ENCODE measurements around the gene NELFB. TPM values are rescaled to one million over a fixed set of nuclear protein-coding genes. Genes with fewer than 3 reads are reported as not detected.

NELFB gene
- total and polyA plus RNA-seq, 2 of the 4 experiments (the other 2 are of a cell fraction) = 36.9 to 66.0 TPM

GRCh38 chr9:137264067-137264466 is 8.9 kb downstream of the NELFB start:
- H4K20me1 ChIP-seq (ENCODE audit: insufficient read depth, low read length) = peaks cover 15% of the 10 kb centered on the region
- no peak overlapping the region for H2AFZ ChIP-seq (replicated peaks; ENCODE audit: low read length, poor library complexity)
- no TSS peak for BruUV-seq (replicated peaks)
- H2BK5ac ChIP-seq (ENCODE audit: low read depth, low read length, poor library complexity, severe bottlenecking) = no peak overlapping the region
- no peak overlapping the region for H4K91ac ChIP-seq (ENCODE audit: insufficient read depth, low read depth, low read length)
- H3K4me2 ChIP-seq (ENCODE audit: low read depth, low read length) = no peak overlapping the region
- H3K23ac ChIP-seq (ENCODE audit: low read depth, low read length) = no peak overlapping the region
- H4K5ac ChIP-seq (ENCODE audit: low read depth, low read length) = no peak overlapping the region
- H3K14ac ChIP-seq (replicated peaks; ENCODE audit: low read depth, low read length) = no peak overlapping the region
- H3K9ac ChIP-seq (ENCODE audit: low read depth, low read length) = no peak overlapping the region
- H2BK20ac ChIP-seq (ENCODE audit: low read depth, low read length) = no peak overlapping the region
- no peak overlapping the region for H3K18ac ChIP-seq (ENCODE audit: low read depth, low read length)
- CTCF ChIA-PET = no interaction called here
- no peak for DNase-seq
- WGBS, 2 experiments (ENCODE audit: extremely low coverage in 2 of 2, insufficient read length in 1 of 2) = 97% methylated on average over 14 of the region's 22 CpGs; no CpG with 5 or more reads in 1 of the 2 experiments
- H2BK120ac ChIP-seq (ENCODE audit: low read depth, low read length) = no peak overlapping the region
- no peak overlapping the region for H4K8ac ChIP-seq (ENCODE audit: low read depth in 2 of 2, low read length in 2 of 2)
- intact Hi-C loops (cut with micrococcal nuclease) = no loop called here
- H3K79me1 ChIP-seq (ENCODE audit: low read depth in 1 of 2, low read length in 2 of 2) = peaks cover 10 to 41% of the 10 kb centered on the region in 2 experiments
- dilution Hi-C loops (cut with HindIII; ENCODE audit: low sequenced_read_pairs, unreplicated experiment) = no loop called here
- TF ChIP-seq, protein P1, sequence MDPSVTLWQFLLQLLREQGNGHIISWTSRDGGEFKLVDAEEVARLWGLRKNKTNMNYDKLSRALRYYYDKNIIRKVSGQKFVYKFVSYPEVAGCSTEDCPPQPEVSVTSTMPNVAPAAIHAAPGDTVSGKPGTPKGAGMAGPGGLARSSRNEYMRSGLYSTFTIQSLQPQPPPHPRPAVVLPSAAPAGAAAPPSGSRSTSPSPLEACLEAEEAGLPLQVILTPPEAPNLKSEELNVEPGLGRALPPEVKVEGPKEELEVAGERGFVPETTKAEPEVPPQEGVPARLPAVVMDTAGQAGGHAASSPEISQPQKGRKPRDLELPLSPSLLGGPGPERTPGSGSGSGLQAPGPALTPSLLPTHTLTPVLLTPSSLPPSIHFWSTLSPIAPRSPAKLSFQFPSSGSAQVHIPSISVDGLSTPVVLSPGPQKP (IDR thresholded peaks at IDR 0.05; ENCODE audit: borderline replicate concordance, low read depth, low read length) = no peak
- TF ChIP-seq NFE2L2 (IDR thresholded peaks at IDR 0.05; ENCODE audit: low read depth, low read length) = no peak
- no peak for TF ChIP-seq RCOR1 (IDR thresholded peaks at IDR 0.05; ENCODE audit: insufficient replicate concordance, low read length)
- no peak for TF ChIP-seq RFX5 (IDR thresholded peaks at IDR 0.05; ENCODE audit: low read depth, low read length)
- TF ChIP-seq POLR2A (IDR thresholded peaks at IDR 0.05; ENCODE audit: low read depth, low read length) = no peak
- TF ChIP-seq CHD1 (IDR thresholded peaks at IDR 0.05; ENCODE audit: low read depth, low read length) = no peak
- no peak for TF ChIP-seq USF2 (IDR thresholded peaks at IDR 0.05; ENCODE audit: low read depth, low read length)
- TF ChIP-seq CEBPB (IDR thresholded peaks at IDR 0.05; ENCODE audit: low read depth, low read length) = no peak
- TF ChIP-seq MAZ (IDR thresholded peaks at IDR 0.05; ENCODE audit: borderline replicate concordance, low read depth, low read length) = no peak
- no peak overlapping the region for H3K4me3 ChIP-seq (ENCODE audit: insufficient read depth, low read depth, low read length)
- H3K4ac ChIP-seq (ENCODE audit: low read depth, low read length) = no peak overlapping the region
- no peak overlapping the region for H3K27ac ChIP-seq (ENCODE audit: insufficient read depth, low read length)
- peaks cover 7% of the 10 kb centered on the region for H3K4me1 ChIP-seq (ENCODE audit: control insufficient read depth, insufficient read depth, low read length)
- H2BK15ac ChIP-seq (ENCODE audit: low read depth, low read length) = no peak overlapping the region
- no peak overlapping the region for H2AK9ac ChIP-seq (replicated peaks; ENCODE audit: low read depth, low read length, poor library complexity)
- H3K27me3 ChIP-seq (ENCODE audit: control insufficient read depth, insufficient read depth, low read length) = no peaks in the 10 kb centered on the region
- POLR2A ChIA-PET (ENCODE audit: unreplicated experiment) = no interaction called here
- no peaks in the 10 kb centered on the region for H3K9me3 ChIP-seq (ENCODE audit: control insufficient read depth, insufficient read depth, low read length)
- no peak for ATAC-seq (ENCODE audit: low read depth)
- H3K36me3 ChIP-seq (ENCODE audit: control insufficient read depth, insufficient read depth, low read length) = peaks cover 51% of the 10 kb centered on the region
- no peak overlapping the region for H3K56ac ChIP-seq (ENCODE audit: extremely low read depth, insufficient read depth, low read length)
- in situ Hi-C loops (cut with MboI; ENCODE audit: low sequenced_read_pairs) = no loop called here
- peaks cover 6% of the 10 kb centered on the region for H3K9me1 ChIP-seq (ENCODE audit: insufficient read depth, low read length)
- no peak overlapping the region for H2AK5ac ChIP-seq (ENCODE audit: low read depth, low read length)

All from IMR-90 (cell line).